IMR-90 (cell line): Measurements from ENCODE around the gene UPK2. TPM values are rescaled to one million over a fixed set of nuclear protein-coding genes. Genes with fewer than 3 reads are reported as not detected.

Source experiments
- ATAC-seq: fragments of 200-7000 bp; cut with Tn5 transposase; 2 replicates; pipeline ENCODE4 v1.9.1; 2020; ENCODE audit warnings: low read depth, mild to moderate bottlenecking, moderate library complexity
- BruUV-seq: library from RNA; stranded (reverse); fragments of 400-500 nt; replicated peaks from 2 replicates; lab custom pipeline; 2021; lab: Mats Ljungman, UMichigan
- CTCF ChIA-PET: fragments of 300-600 bp; formaldehyde crosslinking; extraction: SDS; loops from one replicate; lab custom pipeline; 2021; ENCODE audit warnings: antibody characterized with exemption; lab: Yijun Ruan, JAX
- POLR2A ChIA-PET: fragments of 300-600 bp; sonication (Branson Sonifier 250); formaldehyde crosslinking; loops from one replicate; lab custom pipeline; 2022; ENCODE audit warnings: antibody characterized with exemption; ENCODE audit not compliant: unreplicated experiment; lab: Charles Lee
- DNase-seq: peaks from one replicate; pipeline ENCODE4 v3.0.0; 2013
- H2AFZ ChIP-seq: replicated peaks from 2 replicates; pipeline ENCODE3; 2013; ENCODE audit warnings: low read length, mild to moderate bottlenecking; ENCODE audit not compliant: poor library complexity
- H2AK5ac ChIP-seq: 2 replicates; pipeline ENCODE4 v1.6.1; 2013; ENCODE audit warnings: low read depth, low read length, inconsistent platforms
- H2AK9ac ChIP-seq: replicated peaks from 2 replicates; pipeline ENCODE3; 2013; ENCODE audit warnings: mild to moderate bottlenecking, low read depth, low read length, moderate library complexity; ENCODE audit not compliant: poor library complexity
- H2BK120ac ChIP-seq: 2 replicates; pipeline ENCODE4 v1.6.1; 2013; ENCODE audit warnings: low read depth, low read length, inconsistent platforms
- H2BK15ac ChIP-seq: 3 replicates; pipeline ENCODE4 v1.6.1; 2013; ENCODE audit warnings: low read depth, low read length, inconsistent platforms
- H2BK20ac ChIP-seq: 2 replicates; pipeline ENCODE4 v1.6.1; 2013; ENCODE audit warnings: low read depth, mild to moderate bottlenecking, inconsistent platforms, low read length, moderate library complexity
- H2BK5ac ChIP-seq: 2 replicates; pipeline ENCODE4 v1.6.1; 2013; ENCODE audit warnings: mild to moderate bottlenecking, low read depth, low read length, inconsistent platforms; ENCODE audit not compliant: poor library complexity, severe bottlenecking
- H3K14ac ChIP-seq: replicated peaks from 2 replicates; pipeline ENCODE4 v1.6.1; 2013; ENCODE audit warnings: low read depth, low read length, inconsistent platforms
- H3K18ac ChIP-seq: 2 replicates; pipeline ENCODE4 v1.6.1; 2013; ENCODE audit warnings: low read depth, low read length, control low read depth
- H3K23ac ChIP-seq: 2 replicates; pipeline ENCODE4 v1.6.1; 2013; ENCODE audit warnings: low read depth, low read length, inconsistent platforms
- H3K27ac ChIP-seq: 2 replicates; pipeline ENCODE4 v1.5.1; 2013; ENCODE audit warnings: mild to moderate bottlenecking, control low read depth, low read length; ENCODE audit not compliant: insufficient read depth
- H3K27me3 ChIP-seq: 2 replicates; pipeline ENCODE4 v1.6.1; 2013; ENCODE audit warnings: low read length; ENCODE audit not compliant: control insufficient read depth, insufficient read depth
- H3K36me3 ChIP-seq: 2 replicates; pipeline ENCODE4 v1.6.1; 2013; ENCODE audit warnings: low read length, mixed read lengths; ENCODE audit not compliant: control insufficient read depth, insufficient read depth
- H3K4ac ChIP-seq: 2 replicates; pipeline ENCODE4 v1.6.1; 2013; ENCODE audit warnings: low read depth, low read length, inconsistent platforms
- H3K4me1 ChIP-seq: 2 replicates; pipeline ENCODE4 v1.6.1; 2013; ENCODE audit warnings: low read length, mixed read lengths; ENCODE audit not compliant: control insufficient read depth, insufficient read depth
- H3K4me2 ChIP-seq: 2 replicates; pipeline ENCODE4 v1.6.1; 2013; ENCODE audit warnings: low read depth, mild to moderate bottlenecking, control low read depth, low read length, moderate library complexity
- H3K4me3 ChIP-seq: 2 replicates; pipeline ENCODE4 v1.5.1; 2013; ENCODE audit warnings: low read depth, mild to moderate bottlenecking, control low read depth, low read length, moderate library complexity; ENCODE audit not compliant: insufficient read depth
- H3K56ac ChIP-seq: 2 replicates; pipeline ENCODE4 v1.6.1; 2013; ENCODE audit warnings: low read length, inconsistent platforms; ENCODE audit not compliant: insufficient read depth; ENCODE audit errors: extremely low read depth
- H3K79me1 ChIP-seq, 2 experiments: 2 replicates each; pipeline ENCODE4 v1.6.1; 2013; ENCODE audit warnings: low read length in 2 of 2, inconsistent platforms in 1 of 2, low read depth in 1 of 2
- H3K9ac ChIP-seq: 2 replicates; pipeline ENCODE4 v1.6.1; 2013; ENCODE audit warnings: low read depth, low read length, control low read depth
- H3K9me1 ChIP-seq: 2 replicates; pipeline ENCODE4 v1.6.1; 2013; ENCODE audit warnings: low read length, inconsistent platforms; ENCODE audit not compliant: insufficient read depth
- H3K9me3 ChIP-seq: 2 replicates; pipeline ENCODE4 v1.6.1; 2013; ENCODE audit warnings: low read length; ENCODE audit not compliant: control insufficient read depth, insufficient read depth
- H4K20me1 ChIP-seq: 2 replicates; pipeline ENCODE4 v1.6.1; 2013; ENCODE audit warnings: low read length, inconsistent platforms; ENCODE audit not compliant: insufficient read depth
- H4K5ac ChIP-seq: 2 replicates; pipeline ENCODE4 v1.6.1; 2013; ENCODE audit warnings: mild to moderate bottlenecking, low read depth, low read length, control low read depth
- H4K8ac ChIP-seq, 2 experiments: 2 replicates each; pipeline ENCODE4 v1.6.1; 2013; ENCODE audit warnings: low read depth in 2 of 2, low read length in 2 of 2, control low read depth in 1 of 2, inconsistent platforms in 1 of 2
- H4K91ac ChIP-seq: 2 replicates; pipeline ENCODE4 v1.6.1; 2013; ENCODE audit warnings: low read depth, low read length, inconsistent platforms; ENCODE audit not compliant: insufficient read depth
- BHLHE40 ChIP-seq: fragments of 150-350 bp; IDR thresholded peaks from 2 replicates; pipeline ENCODE4 v1.6.1; 2016; ENCODE audit warnings: mild to moderate bottlenecking, low read depth, low read length
- CHD1 ChIP-seq: IDR thresholded peaks from 2 replicates; pipeline ENCODE4 v1.6.1; 2012; ENCODE audit warnings: low read depth, low read length, improper control_type of control experiment
- CTCF ChIP-seq: conservative IDR thresholded peaks from 2 replicates; pipeline ENCODE4 v1.5.1; 2012; ENCODE audit warnings: mild to moderate bottlenecking, low read depth, low read length, improper control_type of control experiment
- FOS ChIP-seq: fragments of 150-350 bp; IDR thresholded peaks from 2 replicates; pipeline ENCODE4 v1.6.1; 2016; ENCODE audit warnings: low read depth, low read length
- MAFK ChIP-seq: IDR thresholded peaks from 2 replicates; pipeline ENCODE4 v1.6.1; 2012; ENCODE audit warnings: low read depth, low read length, improper control_type of control experiment
- MAZ ChIP-seq: IDR thresholded peaks from 2 replicates; pipeline ENCODE4 v1.6.1; 2012; ENCODE audit warnings: low read depth, mild to moderate bottlenecking, low read length, improper control_type of control experiment, moderate library complexity, borderline replicate concordance
- MXI1 ChIP-seq: IDR thresholded peaks from 2 replicates; pipeline ENCODE4 v1.6.1; 2012; ENCODE audit warnings: low read depth, mild to moderate bottlenecking, low read length, moderate library complexity, borderline replicate concordance
- NFE2L2 ChIP-seq: fragments of 150-350 bp; IDR thresholded peaks from 2 replicates; pipeline ENCODE4 v1.6.1; 2016; ENCODE audit warnings: low read depth, mild to moderate bottlenecking, low read length
- POLR2A ChIP-seq: IDR thresholded peaks from 2 replicates; pipeline ENCODE4 v1.6.1; 2012; ENCODE audit warnings: mild to moderate bottlenecking, low read depth, low read length
- RAD21 ChIP-seq: IDR thresholded peaks from 2 replicates; pipeline ENCODE4 v1.6.1; 2012; ENCODE audit warnings: low read length, improper control_type of control experiment
- RCOR1 ChIP-seq: IDR thresholded peaks from 2 replicates; pipeline ENCODE4 v1.6.1; 2012; ENCODE audit warnings: mild to moderate bottlenecking, low read length, improper control_type of control experiment; ENCODE audit not compliant: insufficient replicate concordance
- RFX5 ChIP-seq: IDR thresholded peaks from 2 replicates; pipeline ENCODE4 v1.8.0; 2012; ENCODE audit warnings: low read depth, mild to moderate bottlenecking, low read length, moderate library complexity
- SMC3 ChIP-seq: fragments of 150-350 bp; IDR thresholded peaks from 2 replicates; pipeline ENCODE4 v1.6.1; 2016; ENCODE audit warnings: low read depth, mild to moderate bottlenecking, antibody characterized with exemption, low read length, moderate library complexity
- USF2 ChIP-seq: fragments of 150-350 bp; IDR thresholded peaks from 2 replicates; pipeline ENCODE4 v1.6.1; 2017; ENCODE audit warnings: mild to moderate bottlenecking, antibody characterized with exemption, low read length, low read depth
- WGBS, 2 experiments: methylation state at CpG; one replicate each; pipeline versions ENCODE4 v1.1.5 to v1.1.7; 2013; ENCODE audit warnings: missing lambda C conversion rate in 2 of 2; ENCODE audit not compliant: insufficient read length in 1 of 2; ENCODE audit errors: extremely low coverage in 2 of 2; 5-methylcytosine and 5-hydroxymethylcytosine counted together
- dilution Hi-C: fragments of 300-500 bp; cut with HindIII; formaldehyde crosslinking; loops from one replicate; pipeline ENCODE4 v1.14.3; 2018; ENCODE audit warnings: low sequenced_read_pairs; ENCODE audit not compliant: unreplicated experiment
- in situ Hi-C: fragments of 300-500 bp; cut with MboI; formaldehyde crosslinking; loops from 3 replicates; pipeline ENCODE4 v1.14.3; 2019; ENCODE audit warnings: low sequenced_read_pairs, inconsistent platforms, mixed read lengths
- intact Hi-C: fragments of 100-400 bp; cut with micrococcal nuclease; formaldehyde crosslinking; loops from 2 replicates; pipeline ENCODE4 v1.10.0; 2022
- polyA plus RNA-seq, 3 experiments: library from polyadenylated mRNA; depleted of rRNA; stranded (reverse); fragments of >200 nt; gene quantifications; 2 replicates each; pipeline ENCODE4 v1.2.3, GENCODE V29; 2012; ENCODE audit warnings: low replicate concordance in 1 of 3
- total RNA-seq: library from RNA; depleted of rRNA; stranded (reverse); fragments of >200 nt; gene quantifications from 2 replicates; pipeline ENCODE4 v1.2.3, GENCODE V29; 2012

UPK2 gene
- total and polyA plus RNA-seq, 2 of the 4 experiments (the other 2 are of a cell fraction), result 0.26 TPM; not detected in 1

- H2AFZ ChIP-seq, result peak overlapping the region; percentile 84
- 0 out of 2 replicates have a peak, but pooled peaks have one; percentile 4 for TF ChIP-seq RAD21
- TF ChIP-seq SMC3, result no peak
- no peak for TF ChIP-seq CHD1
- TF ChIP-seq RCOR1, result no peak
- TF ChIP-seq MXI1, result 0 out of 2 replicates have a peak, but pooled peaks have one; percentile 15
- TF ChIP-seq MAFK, result no peak; the same call in 1 of the 2 replicates
- no peak for TF ChIP-seq POLR2A
- TF ChIP-seq NFE2L2, result peak; percentile 88
- TF ChIP-seq MAZ, result peak; percentile 97; the same call in 1 of the 2 replicates
- TF ChIP-seq CTCF, result no peak
- TF ChIP-seq USF2, result no peak
- TF ChIP-seq BHLHE40, result peak; percentile 38; the same call in 1 of the 2 replicates
- TF ChIP-seq RFX5, result no peak
- peak; percentile 97 for TF ChIP-seq FOS
These were observed 44.0 kb upstream of the UPK2 start for GRCh38 chr11:118911880-118912741.

More at GRCh38 chr11:118911880-118912741, 44.0 kb upstream of the UPK2 start:
- Histone ChIP-seq H3K56ac (peak overlapping the region; percentile 82), H3K27ac (peak overlapping the region; percentile 98), H3K9me3 (no peaks in the 10 kb centered on the region), H3K4me3 (peak overlapping the region; percentile 4; the same call in 1 of the 2 replicates), H2BK120ac (peak overlapping the region; percentile 98), H3K14ac (peak overlapping the region; percentile 94), H3K27me3 (no peaks in the 10 kb centered on the region), H4K8ac (peak overlapping the region; percentile 89 to 93), H3K4me2 (peak overlapping the region; percentile 80), H3K18ac (peak overlapping the region; percentile 98), H2BK20ac (peak overlapping the region; percentile 96), H4K5ac (peak overlapping the region; percentile 94), H2AK9ac (peak overlapping the region; percentile 98), H4K91ac (peak overlapping the region; percentile 99), H3K79me1 (peaks cover 13 to 75% of the 10 kb centered on the region in 2 experiments; a peak in 3 of 4 replicates), H2AK5ac (peak overlapping the region; percentile 100), H3K4ac (peak overlapping the region; percentile 100), H3K23ac (peak overlapping the region; percentile 100), H4K20me1 (peaks cover 33% of the 10 kb centered on the region), H2BK5ac (peak overlapping the region; percentile 99), H2BK15ac (peak overlapping the region; percentile 98), H3K9ac (peak overlapping the region; percentile 79), H3K9me1 (peaks cover 10% of the 10 kb centered on the region; the same call in 1 of the 2 replicates), H3K4me1 (peaks cover 68% of the 10 kb centered on the region), H3K36me3 (peaks cover 11% of the 10 kb centered on the region)
- BruUV-seq, result no TSS peak
- intact Hi-C loops, result no loop called here
- dilution Hi-C loops, result no loop called here
- ATAC-seq, result peak; percentile 64
- POLR2A ChIA-PET, result interaction anchor here (1.0 kb wide), 1 partner anchor 17 kb away, joined by 13 read pairs; no protein-coding TSS in a partner anchor
- WGBS, 2 experiments, result 9% methylated on average over 4 of the region's 23 CpGs; no CpG with 5 or more reads in 1 of the 2 experiments
- CTCF ChIA-PET, result interaction anchor here (0.6 to 0.9 kb wide), 3 partner anchors 14 to 127 kb away, joined by 3 to 4 read pairs (median 3); partner anchors contain the start of gene BCL9L
- peak; percentile 93 for DNase-seq
- in situ Hi-C loops, result no loop called here
